ENCODE data around the gene ARHGEF40.

DNA sequence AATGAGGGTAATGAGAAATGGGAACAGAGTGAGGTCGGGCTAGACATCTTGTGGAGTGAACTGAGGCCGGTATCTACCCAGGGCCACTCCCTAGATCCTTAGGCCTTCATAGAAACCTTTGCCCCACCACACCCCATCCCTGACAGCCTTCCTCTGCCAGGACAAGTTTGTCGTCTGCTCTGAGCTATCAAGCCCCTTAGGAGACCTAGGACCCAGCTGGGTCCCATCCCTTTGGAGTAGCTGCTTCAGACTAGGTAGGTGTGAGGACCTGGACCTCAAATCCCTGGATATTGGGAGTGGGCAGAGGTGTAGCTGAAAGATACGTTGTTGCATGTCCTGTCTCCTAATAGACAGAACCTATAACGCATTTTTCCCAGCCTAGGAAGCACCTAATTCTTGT is 30.8 kb downstream of the ARHGEF40 start, which contains the start of gene TMEM253:
- TF ChIP-seq CTCF (IDR thresholded peaks at IDR 0.05) (no peak), POLR2A (IDR thresholded peaks at IDR 0.05) (no peak), POLR2AphosphoS5 (IDR thresholded peaks at IDR 0.05) (no peak)

All from gastroesophageal sphincter (tissue), 3 donors.